GM19043 (cell line): Measurements from ENCODE around the gene ADD1.
"Not testable (repeated sequence)": the region's sequence is repeated elsewhere in the genome, so short reads cannot be mapped to it uniquely, and the experiment has no call there.

Experiments
- ATAC-seq: cut with Tn5 transposase; IDR thresholded peaks from one replicate; pipeline ENCODE4 v1.9.1; 2021; ENCODE audit warnings: low read depth; ENCODE audit not compliant: unreplicated experiment

ADD1 gene

GRCh38 chr4:2930135-2930757 lies 86.6 kb downstream of the ADD1 start:
- ATAC-seq: no peak

GRCh38 chr4:2930758-2931511 lies 87.3 kb downstream of the ADD1 start:
- no peak for ATAC-seq

- ATAC-seq: peak; percentile 53
These were observed 88.1 kb downstream of the ADD1 start for GRCh38 chr4:2931512-2932301.

- no peak for ATAC-seq
These were observed 88.8 kb downstream of the ADD1 start for GRCh38 chr4:2932321-2932950.

GRCh38 chr4:2932951-2933565 lies 89.4 kb downstream of the ADD1 start:
- ATAC-seq: no peak

- ATAC-seq: no peak
These were observed 90.0 kb downstream of the ADD1 start for GRCh38 chr4:2933566-2934076.

- ATAC-seq: no peak
These were observed 90.6 kb downstream of the ADD1 start for GRCh38 chr4:2934077-2934812.

GRCh38 chr4:2934813-2935761 lies 91.4 kb downstream of the ADD1 start:
- peak; percentile 43 for ATAC-seq

- no peak for ATAC-seq
These were observed 92.4 kb downstream of the ADD1 start for GRCh38 chr4:2935762-2936743.

- no peak for ATAC-seq
These were observed 93.1 kb downstream of the ADD1 start for GRCh38 chr4:2936773-2937145.

GRCh38 chr4:2937146-2937857 lies 93.7 kb downstream of the ADD1 start:
- no peak for ATAC-seq

- no peak for ATAC-seq
These were observed 94.3 kb downstream of the ADD1 start for GRCh38 chr4:2937986-2938385.

- not testable (repeated sequence) for ATAC-seq
These were observed 94.8 kb downstream of the ADD1 start for GRCh38 chr4:2938411-2938810.

- no peak for ATAC-seq
These were observed 95.3 kb downstream of the ADD1 start for GRCh38 chr4:2938906-2939305.

GRCh38 chr4:2939383-2940243 lies 96.0 kb downstream of the ADD1 start:
- ATAC-seq: no peak
